Endodermal cell (in vitro differentiated cells): ENCODE measurements around the gene CD209. TPM values are rescaled to one million over a fixed set of nuclear protein-coding genes. Genes with fewer than 3 reads are reported as not detected.

Experiments
- DNase-seq: peaks from one replicate; pipeline ENCODE4 v3.0.0-alpha.2; 2017
- H3K27ac ChIP-seq: 2 replicates; pipeline ENCODE4 v1.5.1; 2013; ENCODE audit warnings: mild to moderate bottlenecking, low read depth, low read length, moderate library complexity
- H3K27me3 ChIP-seq: 2 replicates; pipeline ENCODE4 v1.6.1; 2013; ENCODE audit warnings: mild to moderate bottlenecking, low read length, moderate library complexity; ENCODE audit not compliant: insufficient read depth, control insufficient read depth, poor library complexity, severe bottlenecking
- H3K36me3 ChIP-seq: 2 replicates; pipeline ENCODE4 v1.7.0; 2013; ENCODE audit warnings: mild to moderate bottlenecking, low read length, moderate library complexity; ENCODE audit not compliant: control insufficient read depth, insufficient read depth
- H3K4me1 ChIP-seq: one replicate; pipeline ENCODE4 v1.7.0; 2013; ENCODE audit warnings: low read length; ENCODE audit not compliant: control insufficient read depth, insufficient read depth
- H3K4me3 ChIP-seq: 2 replicates; pipeline ENCODE4 v1.5.1; 2013; ENCODE audit warnings: mild to moderate bottlenecking, low read length, moderate library complexity
- H3K9ac ChIP-seq: 2 replicates; pipeline ENCODE4 v1.6.1; 2013; ENCODE audit warnings: mild to moderate bottlenecking, low read length, moderate library complexity; ENCODE audit not compliant: poor library complexity, severe bottlenecking; ENCODE audit errors: extremely low read depth
- H3K9me3 ChIP-seq: 2 replicates; pipeline ENCODE4 v1.6.1; 2013; ENCODE audit warnings: mild to moderate bottlenecking, low read length, moderate library complexity; ENCODE audit not compliant: control insufficient read depth
- H3K27ac Mint-ChIP-seq: 2 replicates; pipeline ENCODE4 v1.8.0; 2020; ENCODE audit warnings: mixed read lengths
- H3K27me3 Mint-ChIP-seq: 2 replicates; pipeline ENCODE4 v1.8.0; 2021; ENCODE audit warnings: mild to moderate bottlenecking, mixed read lengths; ENCODE audit not compliant: insufficient read depth
- H3K36me3 Mint-ChIP-seq: 2 replicates; pipeline ENCODE4 v1.8.0; 2020; ENCODE audit warnings: low read depth, mixed read lengths
- H3K4me1 Mint-ChIP-seq: 2 replicates; pipeline ENCODE4 v1.8.0; 2020; ENCODE audit warnings: mixed read lengths
- H3K4me3 Mint-ChIP-seq: 2 replicates; pipeline ENCODE4 v1.8.0; 2020; ENCODE audit warnings: mild to moderate bottlenecking, moderate library complexity, mixed read lengths
- H3K9me3 Mint-ChIP-seq: 2 replicates; pipeline ENCODE4 v1.8.0; 2020; ENCODE audit warnings: mild to moderate bottlenecking, mixed read lengths
- WGBS, 2 experiments: methylation state at CpG; one replicate each; pipeline versions ENCODE4 v1.1.5 to v1.1.7; 2013; ENCODE audit warnings: missing lambda C conversion rate in 2 of 2, mixed read lengths in 1 of 2; ENCODE audit not compliant: insufficient coverage in 1 of 2, insufficient read length in 1 of 2; 5-methylcytosine and 5-hydroxymethylcytosine counted together
- total RNA-seq, 2 donors: library from RNA; stranded (reverse); fragmentation: NEBNext Ultra II Directional in 1 of 2; extraction: Animal tissue kit (Norgen Biotek cat#: 25700) in 1 of 2; gene quantifications; 2 replicates in 1 of 2; 3 replicates in 1 of 2; pipeline ENCODE4 v1.2.1, GENCODE V29; 2021
- TF ChIP-seq, protein P1 (sequence below): fragments of 200-600 bp; sonication (generic); conservative IDR thresholded peaks from 2 replicates; pipeline ENCODE4 v1.5.0; 2021; ENCODE audit warnings: antibody characterized with exemption, mild to moderate bottlenecking

Gene CD209
- total RNA-seq, 2 donors from 2014 or later, result not detected

DNA sequence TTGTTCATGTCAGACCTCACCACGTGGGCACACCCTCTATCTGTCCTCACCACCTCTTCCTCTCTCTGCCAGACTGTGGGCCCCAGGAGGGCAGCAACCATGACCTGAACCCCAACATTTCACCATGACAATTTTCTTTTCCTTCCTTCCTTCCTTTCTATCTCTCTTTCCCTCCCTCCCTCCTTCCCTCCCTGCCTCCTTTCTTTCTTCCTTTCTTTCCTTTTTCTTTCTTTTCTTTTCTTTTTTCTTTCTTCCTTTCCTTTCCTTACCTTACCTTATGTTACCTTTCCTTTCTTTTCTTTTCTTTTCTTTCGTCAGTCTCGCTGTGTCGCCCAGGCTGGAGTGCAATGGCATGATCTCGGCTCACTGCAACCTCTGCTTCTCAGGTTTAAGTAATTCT lies 36.7 kb downstream of the CD209 start:
- 80 to 82% methylated on average over 4 to 5 of the region's 5 CpGs for WGBS, 2 experiments
- Histone ChIP-seq H3K9ac (no peak overlapping the region), H3K36me3 (no peaks in the 10 kb centered on the region), H3K4me3 (no peak overlapping the region), H3K27ac (no peak overlapping the region), H3K4me1 (no peaks in the 10 kb centered on the region), H3K9me3 (no peaks in the 10 kb centered on the region), H3K27me3 (no peaks in the 10 kb centered on the region)
- Mint-ChIP-seq H3K4me3 (no peak overlapping the region), H3K27ac (no peak overlapping the region), H3K4me1 (no peaks in the 10 kb centered on the region), H3K9me3 (no peaks in the 10 kb centered on the region), H3K36me3 (no peaks in the 10 kb centered on the region), H3K27me3 (peaks cover 10% of the 10 kb centered on the region)
- TF ChIP-seq, protein P1, sequence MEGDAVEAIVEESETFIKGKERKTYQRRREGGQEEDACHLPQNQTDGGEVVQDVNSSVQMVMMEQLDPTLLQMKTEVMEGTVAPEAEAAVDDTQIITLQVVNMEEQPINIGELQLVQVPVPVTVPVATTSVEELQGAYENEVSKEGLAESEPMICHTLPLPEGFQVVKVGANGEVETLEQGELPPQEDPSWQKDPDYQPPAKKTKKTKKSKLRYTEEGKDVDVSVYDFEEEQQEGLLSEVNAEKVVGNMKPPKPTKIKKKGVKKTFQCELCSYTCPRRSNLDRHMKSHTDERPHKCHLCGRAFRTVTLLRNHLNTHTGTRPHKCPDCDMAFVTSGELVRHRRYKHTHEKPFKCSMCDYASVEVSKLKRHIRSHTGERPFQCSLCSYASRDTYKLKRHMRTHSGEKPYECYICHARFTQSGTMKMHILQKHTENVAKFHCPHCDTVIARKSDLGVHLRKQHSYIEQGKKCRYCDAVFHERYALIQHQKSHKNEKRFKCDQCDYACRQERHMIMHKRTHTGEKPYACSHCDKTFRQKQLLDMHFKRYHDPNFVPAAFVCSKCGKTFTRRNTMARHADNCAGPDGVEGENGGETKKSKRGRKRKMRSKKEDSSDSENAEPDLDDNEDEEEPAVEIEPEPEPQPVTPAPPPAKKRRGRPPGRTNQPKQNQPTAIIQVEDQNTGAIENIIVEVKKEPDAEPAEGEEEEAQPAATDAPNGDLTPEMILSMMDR, result no peak
- DNase-seq, result no peak

DNA sequence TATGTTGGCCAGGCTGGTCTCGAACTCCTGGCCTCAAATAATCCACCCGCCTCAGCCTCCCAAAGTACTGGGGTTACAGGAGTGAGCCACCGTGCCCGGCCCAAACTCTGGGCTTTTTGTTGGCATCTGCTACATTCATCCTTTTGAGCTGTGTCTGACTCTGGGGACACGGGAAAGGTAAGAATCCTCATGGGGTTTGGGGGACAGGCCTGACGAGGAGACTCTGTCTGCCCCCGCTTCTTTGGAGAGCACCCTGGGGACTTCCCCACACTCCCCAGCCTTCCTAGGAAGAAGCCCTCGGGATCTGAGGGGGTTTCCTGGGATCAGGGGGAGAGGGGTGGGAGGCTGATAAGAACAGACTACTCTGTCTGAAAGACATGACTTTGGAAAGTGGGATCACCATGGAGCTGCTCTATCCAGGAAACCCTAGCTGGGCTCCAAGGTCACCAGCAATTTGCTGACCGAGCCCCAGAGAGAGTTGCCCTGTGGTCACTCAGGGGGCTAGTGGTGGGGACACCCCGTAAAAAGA lies 37.3 kb downstream of the CD209 start:
- H3K27ac Mint-ChIP-seq, result no peak overlapping the region
- no peaks in the 10 kb centered on the region for H3K9me3 Mint-ChIP-seq
- Histone ChIP-seq H3K27ac (no peak overlapping the region), H3K4me1 (no peaks in the 10 kb centered on the region), H3K4me3 (no peak overlapping the region), H3K27me3 (no peaks in the 10 kb centered on the region), H3K9me3 (no peaks in the 10 kb centered on the region), H3K36me3 (no peaks in the 10 kb centered on the region), H3K9ac (no peak overlapping the region)
- no peak for DNase-seq
- no peaks in the 10 kb centered on the region for H3K4me1 Mint-ChIP-seq
- H3K27me3 Mint-ChIP-seq, result peaks cover 10% of the 10 kb centered on the region
- 84 to 94% methylated on average over 5 to 10 of the region's 10 CpGs for WGBS, 2 experiments
- TF ChIP-seq, protein P1, result no peak
- H3K36me3 Mint-ChIP-seq, result no peaks in the 10 kb centered on the region
- no peak overlapping the region for H3K4me3 Mint-ChIP-seq

DNA sequence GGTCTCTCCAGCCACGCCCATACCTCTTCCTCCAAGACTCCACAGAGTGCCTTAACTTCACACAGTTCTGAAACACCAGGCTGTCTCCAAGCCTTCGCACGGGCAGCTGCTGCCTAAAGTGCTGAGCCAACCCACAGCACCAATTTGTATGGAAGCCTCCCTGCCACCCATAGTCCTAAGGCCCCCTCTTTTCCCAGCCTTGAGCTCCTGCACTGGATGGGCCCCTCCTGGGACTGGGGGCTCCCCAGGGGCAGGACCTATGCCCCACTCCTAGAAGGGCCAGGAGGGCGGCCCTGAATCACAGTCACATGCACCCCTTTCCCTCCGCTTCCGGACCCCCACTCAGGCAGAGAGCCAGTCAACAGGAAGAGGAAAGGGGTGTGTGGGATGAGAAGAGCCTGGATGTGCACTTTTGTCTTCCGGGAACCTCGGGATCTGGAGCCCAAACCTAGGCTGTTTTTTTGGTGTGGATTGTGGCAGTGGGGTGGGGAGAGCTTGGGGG lies 40.3 kb downstream of the CD209 start:
- H3K9me3 ChIP-seq, result no peaks in the 10 kb centered on the region
- H3K4me1 Mint-ChIP-seq, result no peaks in the 10 kb centered on the region
- no peaks in the 10 kb centered on the region for H3K9me3 Mint-ChIP-seq
- H3K4me3 Mint-ChIP-seq, result no peak overlapping the region
- no peak overlapping the region for H3K4me3 ChIP-seq
- H3K27ac ChIP-seq, result no peak overlapping the region
- H3K9ac ChIP-seq, result no peak overlapping the region
- no peak for DNase-seq
- WGBS, 2 experiments, result 83 to 89% methylated on average over 8 of the region's 8 CpGs
- no peaks in the 10 kb centered on the region for H3K4me1 ChIP-seq
- no peaks in the 10 kb centered on the region for H3K27me3 ChIP-seq
- H3K36me3 Mint-ChIP-seq, result no peaks in the 10 kb centered on the region
- TF ChIP-seq, protein P1, result no peak
- H3K27ac Mint-ChIP-seq, result no peak overlapping the region
- H3K36me3 ChIP-seq, result no peaks in the 10 kb centered on the region
- H3K27me3 Mint-ChIP-seq, result peaks cover 18% of the 10 kb centered on the region
